Neural progenitor cell (in vitro differentiated cells): Measurements from ENCODE around the gene DLG2.

ENCODE experiments used
- EZH2 ChIP-seq: fragments of 200-600 bp; sonication (generic); IDR thresholded peaks from 2 replicates; pipeline ENCODE4 v1.6.1; 2017; ENCODE audit warnings: antibody characterized with exemption, mild to moderate bottlenecking, moderate library complexity
- EZH2phosphoT487 ChIP-seq: fragments of 200-600 bp; sonication (generic); IDR thresholded peaks from 2 replicates; pipeline ENCODE4 v1.6.1; 2017; ENCODE audit warnings: antibody characterized with exemption
- TF ChIP-seq, protein P1 (sequence below): fragments of 200-600 bp; sonication (generic); IDR thresholded peaks from 2 replicates; pipeline ENCODE4 v1.5.1; 2017; ENCODE audit warnings: antibody characterized with exemption, mild to moderate bottlenecking

DNA sequence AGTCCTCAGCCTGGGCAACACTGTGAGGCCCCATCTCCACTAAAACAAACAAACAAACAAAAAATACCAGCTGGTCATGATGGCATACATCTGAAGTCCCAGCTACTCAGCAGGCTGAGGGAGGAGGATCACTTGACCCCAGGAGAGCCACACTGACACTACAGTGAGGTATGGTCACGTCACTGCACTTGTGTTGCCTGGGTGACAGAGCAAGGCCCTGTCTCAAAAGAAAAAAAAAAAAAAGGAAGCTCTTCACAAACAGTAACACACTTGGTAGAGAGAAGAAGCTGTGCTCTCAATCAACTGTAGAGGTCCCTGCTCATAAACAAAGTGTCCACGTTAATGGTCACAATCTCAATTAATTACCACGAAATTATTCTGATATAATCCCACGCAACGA, 1939.4 kb downstream of the DLG2 start:
- TF ChIP-seq EZH2 (no peak), EZH2phosphoT487 (no peak)
- TF ChIP-seq, protein P1, sequence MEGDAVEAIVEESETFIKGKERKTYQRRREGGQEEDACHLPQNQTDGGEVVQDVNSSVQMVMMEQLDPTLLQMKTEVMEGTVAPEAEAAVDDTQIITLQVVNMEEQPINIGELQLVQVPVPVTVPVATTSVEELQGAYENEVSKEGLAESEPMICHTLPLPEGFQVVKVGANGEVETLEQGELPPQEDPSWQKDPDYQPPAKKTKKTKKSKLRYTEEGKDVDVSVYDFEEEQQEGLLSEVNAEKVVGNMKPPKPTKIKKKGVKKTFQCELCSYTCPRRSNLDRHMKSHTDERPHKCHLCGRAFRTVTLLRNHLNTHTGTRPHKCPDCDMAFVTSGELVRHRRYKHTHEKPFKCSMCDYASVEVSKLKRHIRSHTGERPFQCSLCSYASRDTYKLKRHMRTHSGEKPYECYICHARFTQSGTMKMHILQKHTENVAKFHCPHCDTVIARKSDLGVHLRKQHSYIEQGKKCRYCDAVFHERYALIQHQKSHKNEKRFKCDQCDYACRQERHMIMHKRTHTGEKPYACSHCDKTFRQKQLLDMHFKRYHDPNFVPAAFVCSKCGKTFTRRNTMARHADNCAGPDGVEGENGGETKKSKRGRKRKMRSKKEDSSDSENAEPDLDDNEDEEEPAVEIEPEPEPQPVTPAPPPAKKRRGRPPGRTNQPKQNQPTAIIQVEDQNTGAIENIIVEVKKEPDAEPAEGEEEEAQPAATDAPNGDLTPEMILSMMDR: no peak
